Endothelial cell of umbilical vein (primary cell): Measurements from ENCODE around the gene CDC42BPB. TPM values are rescaled to one million over a fixed set of nuclear protein-coding genes. Genes with fewer than 3 reads are reported as not detected.

ENCODE experiments used
- BruUV-seq: library from RNA; stranded (reverse); fragments of 400-500 nt; replicated peaks from 2 replicates; lab custom pipeline; 2021; lab: Mats Ljungman, UMichigan
- CTCF ChIA-PET: fragments of 300-600, 350-600 bp; sonication (Branson Sonifier 250); formaldehyde crosslinking; loops from one replicate; lab custom pipeline; 2021; ENCODE audit warnings: antibody characterized with exemption, inconsistent platforms; lab: Charles Lee
- POLR2A ChIA-PET: fragments of 300-600, 350-600 bp; sonication (Branson Sonifier 250); formaldehyde crosslinking; loops from one replicate; lab custom pipeline; 2021; ENCODE audit warnings: antibody characterized with exemption, inconsistent platforms; lab: Charles Lee
- DNase-seq: peaks from one replicate; pipeline ENCODE4 v3.0.0-alpha.2; 2011; ENCODE audit warnings: low read depth, low spot score
- FAIRE-seq: peaks from 2 replicates; lab custom pipeline; 2011; peaks lifted over from hg19 to GRCh38; lab: Jason Lieb, UNC
- H2AFZ ChIP-seq: 2 replicates; pipeline ENCODE4 v1.6.0; 2012; ENCODE audit warnings: low read depth, low read length, control low read depth, inconsistent platforms
- H3K27ac ChIP-seq: 2 replicates; pipeline ENCODE4 v1.5.1; 2011; ENCODE audit warnings: low read depth, mild to moderate bottlenecking, control low read depth, low read length, moderate library complexity; ENCODE audit not compliant: insufficient read depth
- H3K27me3 ChIP-seq, 2 experiments: 2 replicates each; pipeline versions ENCODE4 v1.6.0 to v1.6.1; 2011; ENCODE audit warnings: low read length in 2 of 2, mixed read lengths in 1 of 2; ENCODE audit not compliant: control insufficient read depth in 2 of 2, insufficient read depth in 2 of 2
- H3K36me3 ChIP-seq, 2 experiments: 2 replicates in 1 of 2; 3 replicates in 1 of 2; pipeline ENCODE4 v1.5.1; 2011; ENCODE audit warnings: low read length in 2 of 2, mild to moderate bottlenecking in 1 of 2, moderate library complexity in 1 of 2; ENCODE audit not compliant: control insufficient read depth in 2 of 2, insufficient read depth in 2 of 2; ENCODE audit errors: extremely low read depth in 1 of 2
- H3K4me1 ChIP-seq: 3 replicates; pipeline ENCODE4 v1.5.1; 2011; ENCODE audit warnings: mild to moderate bottlenecking, low read length; ENCODE audit not compliant: control insufficient read depth, insufficient read depth; ENCODE audit errors: extremely low read depth
- H3K4me2 ChIP-seq: 2 replicates; pipeline ENCODE4 v1.6.1; 2011; ENCODE audit warnings: low read length, control low read depth, mixed read lengths; ENCODE audit not compliant: insufficient read depth
- H3K4me3 ChIP-seq, 3 experiments: fragments of 200-600 bp in 1 of 3; sonication (generic), shearing (Covaris generic) in 1 of 3; replicated peaks in 1 of 3; 2 replicates each; pipeline ENCODE4 v1.5.1; 2011 to 2016; ENCODE audit warnings: control low read depth in 3 of 3, low read length in 3 of 3, mild to moderate bottlenecking in 2 of 3, inconsistent platforms in 1 of 3, low read depth in 1 of 3, moderate library complexity in 1 of 3; ENCODE audit not compliant: insufficient read depth in 1 of 3
- H3K79me2 ChIP-seq: 2 replicates; pipeline ENCODE4 v1.6.0; 2012; ENCODE audit warnings: low read length, inconsistent platforms; ENCODE audit not compliant: control insufficient read depth, insufficient read depth
- H3K9ac ChIP-seq: replicated peaks from 2 replicates; pipeline ENCODE3; 2011; ENCODE audit warnings: low read length, control low read depth; ENCODE audit not compliant: insufficient read depth; ENCODE audit errors: extremely low read depth
- H3K9me1 ChIP-seq: replicated peaks from 3 replicates; pipeline ENCODE4 v1.6.0; 2011; ENCODE audit warnings: mild to moderate bottlenecking, low read length; ENCODE audit not compliant: control insufficient read depth, insufficient read depth; ENCODE audit errors: extremely low read depth
- H3K9me3 ChIP-seq: replicated peaks from 2 replicates; pipeline ENCODE4 v1.5.1; 2012; ENCODE audit warnings: low read length, inconsistent platforms; ENCODE audit not compliant: control insufficient read depth, insufficient read depth
- H4K20me1 ChIP-seq: replicated peaks from 2 replicates; pipeline ENCODE3; 2011; ENCODE audit warnings: mild to moderate bottlenecking, low read length; ENCODE audit not compliant: control insufficient read depth, insufficient read depth; ENCODE audit errors: extremely low read depth
- CTCF ChIP-seq, 2 donors: IDR thresholded peaks; 1 replicate in 1 of 2; 2 replicates in 1 of 2; pipeline ENCODE4 v1.5.1; 2011; ENCODE audit warnings: low read length in 2 of 2, mild to moderate bottlenecking in 2 of 2, moderate library complexity in 2 of 2, control low read depth in 1 of 2, inconsistent platforms in 1 of 2, low read depth in 1 of 2; ENCODE audit not compliant: insufficient read depth in 1 of 2; ENCODE audit errors: extremely low read depth in 1 of 2
- EZH2 ChIP-seq: IDR thresholded peaks from 2 replicates; pipeline ENCODE4 v1.6.1; 2012; ENCODE audit warnings: borderline replicate concordance, low read depth, mild to moderate bottlenecking, moderate library complexity, low read length, inconsistent platforms; ENCODE audit not compliant: severe bottlenecking
- FOS ChIP-seq: IDR thresholded peaks from 2 replicates; pipeline ENCODE4 v1.6.1; 2011; ENCODE audit warnings: mild to moderate bottlenecking, low read length, moderate library complexity, borderline replicate concordance; ENCODE audit not compliant: insufficient read depth
- JUN ChIP-seq: IDR thresholded peaks from 2 replicates; pipeline ENCODE4 v1.6.1; 2011; ENCODE audit warnings: borderline replicate concordance, low read depth; ENCODE audit not compliant: insufficient read length, insufficient read depth
- MYC ChIP-seq: IDR thresholded peaks from one replicate; pipeline ENCODE4 v1.6.1; 2011; ENCODE audit warnings: mild to moderate bottlenecking, low read depth, low read length
- POLR2AphosphoS5 ChIP-seq: IDR thresholded peaks from 2 replicates; pipeline ENCODE4 v1.6.1; 2012; ENCODE audit warnings: low read depth, mild to moderate bottlenecking, control low read depth, low read length, moderate library complexity; ENCODE audit not compliant: insufficient read depth
- dilution Hi-C: fragments of 300-500 bp; cut with MboI; formaldehyde crosslinking; loops from one replicate; pipeline ENCODE4 v1.15.0; 2019; ENCODE audit warnings: low sequenced_read_pairs; ENCODE audit not compliant: extremely low pct_ligation_motif_present
- intact Hi-C: fragments of 100-400 bp; cut with micrococcal nuclease; formaldehyde crosslinking; loops from one replicate; pipeline ENCODE4 v1.10.0; 2022
- polyA plus RNA-seq, 4 experiments: library from polyadenylated mRNA; depleted of rRNA in 3 of 4; stranded (reverse) in 3 of 4; unstranded in 1 of 4; fragments of >200 nt; gene quantifications; 2 replicates each; pipeline versions ENCODE4 v1.2.1 to v1.2.3, GENCODE V29; 2011 to 2012; ENCODE audit warnings: missing spikeins in 1 of 4
- total RNA-seq: library from RNA; stranded (reverse); gene quantifications from 2 replicates; pipeline ENCODE4 v1.2.3, GENCODE V29; 2021

The CDC42BPB gene
- total and polyA plus RNA-seq, 2 donors (not counting 3 experiments of a cell fraction or from before 2014, with no cell fraction given): 82.6 to 131 TPM

GRCh38 chr14:102909911-102910310 lies 147.4 kb downstream of the CDC42BPB start:
- no peaks in the 10 kb centered on the region for H3K9me3 ChIP-seq
- dilution Hi-C loops: no loop called here
- no peak overlapping the region for H3K9ac ChIP-seq
- FAIRE-seq: no peak
- H3K79me2 ChIP-seq: no peaks in the 10 kb centered on the region
- no peaks in the 10 kb centered on the region for H4K20me1 ChIP-seq
- TF ChIP-seq POLR2AphosphoS5 (no peak), EZH2 (no peak), MYC (no peak), JUN (no peak)
- no peaks in the 10 kb centered on the region for H3K4me1 ChIP-seq
- intact Hi-C loops: no loop called here
- H3K27me3 ChIP-seq: no peaks in the 10 kb centered on the region
- no peaks in the 10 kb centered on the region for H3K9me1 ChIP-seq
- no peak overlapping the region for H3K4me3 ChIP-seq
- H3K36me3 ChIP-seq: peaks cover 0 to 10% of the 10 kb centered on the region in 2 experiments
- no peak overlapping the region for H3K27ac ChIP-seq
- H2AFZ ChIP-seq: no peak overlapping the region
- no peak overlapping the region for H3K4me2 ChIP-seq
- no TSS peak for BruUV-seq
- DNase-seq: no peak
- ChIA-PET POLR2A (no interaction called here), CTCF (interaction anchor here (1.3 kb wide), 1 partner anchor 215 kb away, joined by 3 read pairs; no protein-coding TSS in a partner anchor)

GRCh38 chr14:102909462-102909861 lies 147.9 kb downstream of the CDC42BPB start:
- peaks cover 0 to 10% of the 10 kb centered on the region in 2 experiments for H3K36me3 ChIP-seq
- no peak for DNase-seq
- no peaks in the 10 kb centered on the region for H4K20me1 ChIP-seq
- dilution Hi-C loops (no loop called here), intact Hi-C loops (no loop called here)
- H3K4me3 ChIP-seq: no peak overlapping the region
- no peaks in the 10 kb centered on the region for H3K9me1 ChIP-seq
- H3K27me3 ChIP-seq: no peaks in the 10 kb centered on the region
- H3K9me3 ChIP-seq: no peaks in the 10 kb centered on the region
- ChIA-PET CTCF (interaction anchor here (1.2 kb wide), 1 partner anchor 8 kb away, joined by 3 read pairs; no protein-coding TSS in a partner anchor), POLR2A (no interaction called here)
- H3K4me2 ChIP-seq: no peak overlapping the region
- no peaks in the 10 kb centered on the region for H3K79me2 ChIP-seq
- no peak for FAIRE-seq
- H3K27ac ChIP-seq: no peak overlapping the region
- H3K4me1 ChIP-seq: no peaks in the 10 kb centered on the region
- no TSS peak for BruUV-seq
- TF ChIP-seq FOS: no peak
- TF ChIP-seq CTCF (IDR thresholded peaks at IDR 0.05; ENCODE audit: extremely low read depth in 1 of 2, insufficient read depth in 1 of 2, low read depth in 1 of 2, low read length in 2 of 2): no peak
- no peak overlapping the region for H3K9ac ChIP-seq
- H2AFZ ChIP-seq: no peak overlapping the region
